ENCODE data around the gene MYMX.

The MYMX gene

DNA sequence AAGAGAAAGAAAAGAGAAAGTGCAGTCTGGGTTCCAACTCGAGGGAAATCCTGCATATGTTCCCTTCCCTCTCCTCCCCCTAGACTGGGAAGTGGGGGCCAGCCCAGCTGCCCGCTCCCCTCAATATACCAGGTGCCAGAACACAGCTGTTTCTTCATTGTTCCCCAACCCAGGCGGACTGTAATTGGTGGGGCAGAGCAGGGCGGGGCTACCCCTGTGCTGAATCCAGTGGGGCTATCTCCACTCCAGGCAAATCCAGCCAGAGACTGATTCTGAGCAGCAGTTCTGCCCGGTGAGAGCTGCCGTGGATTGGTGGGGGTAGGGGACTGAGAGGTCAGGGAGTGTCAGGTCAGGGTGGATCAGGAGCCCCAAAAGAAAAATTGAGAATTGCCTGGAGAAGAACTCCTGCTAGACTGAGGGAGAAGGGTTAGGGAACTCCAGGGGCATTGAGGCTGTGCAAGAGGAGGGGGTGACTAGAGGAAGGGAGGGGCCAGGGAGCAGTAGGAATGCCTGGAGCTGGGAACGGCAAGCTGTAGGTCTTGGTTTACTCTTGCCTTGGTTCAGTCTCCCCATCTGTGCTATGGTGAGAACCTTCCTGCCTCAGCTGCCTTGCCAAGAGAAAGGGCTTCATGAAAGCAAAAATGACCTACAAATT lies at the start of gene MYMX:
TSS of gene MYMX (plus strand) at position 250 of the 655 bp plus-strand sequence. CDS start 546 bp downstream, outside the sequence.
- TF ChIP-seq GATA1 (IDR thresholded peaks at IDR 0.05; ENCODE audit: low read depth, low read length) (no peak), POLR2A (IDR thresholded peaks at IDR 0.05; ENCODE audit: low read length) (no peak)
- DNase-seq, result peak in 1 of 2 experiments; percentile 29

DNA sequence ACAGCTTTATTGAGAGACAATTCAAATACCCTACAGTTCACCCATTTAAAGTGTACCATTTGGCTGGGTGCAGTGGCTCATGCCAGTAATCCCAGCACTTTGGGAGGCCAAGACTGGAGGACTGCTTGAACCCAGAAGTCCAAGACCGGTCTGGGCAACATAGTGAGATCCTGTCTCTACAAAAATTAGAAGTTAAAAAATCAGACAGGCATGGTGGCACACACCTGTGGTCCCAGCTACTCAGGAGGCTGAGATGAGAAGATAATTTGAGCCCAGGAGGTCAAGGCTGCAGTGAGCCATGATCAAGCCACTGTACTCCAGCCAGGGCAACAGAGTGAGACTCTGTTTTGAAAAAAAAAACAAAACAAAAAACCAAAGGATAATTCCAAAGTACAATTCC lies 49.2 kb upstream of the MYMX start:
- DNase-seq, result no peak
- TF ChIP-seq GATA1 (IDR thresholded peaks at IDR 0.05; ENCODE audit: low read depth, low read length), result no peak
- TF ChIP-seq POLR2A (IDR thresholded peaks at IDR 0.05; ENCODE audit: low read length), result no peak

- DNase-seq, result no peak
- TF ChIP-seq POLR2A (IDR thresholded peaks at IDR 0.05; ENCODE audit: low read length) (no peak), GATA1 (IDR thresholded peaks at IDR 0.05; ENCODE audit: low read depth, low read length) (no peak)
Measured at GRCh38 chr6:44169154-44169553, 47.6 kb upstream of the MYMX start.

- DNase-seq, result peak in 1 of 2 experiments; percentile 18
- TF ChIP-seq GATA1 (IDR thresholded peaks at IDR 0.05; ENCODE audit: low read depth, low read length), result no peak
- TF ChIP-seq POLR2A (IDR thresholded peaks at IDR 0.05; ENCODE audit: low read length), result no peak
Measured at GRCh38 chr6:44169886-44170570, 46.7 kb upstream of the MYMX start.

DNA sequence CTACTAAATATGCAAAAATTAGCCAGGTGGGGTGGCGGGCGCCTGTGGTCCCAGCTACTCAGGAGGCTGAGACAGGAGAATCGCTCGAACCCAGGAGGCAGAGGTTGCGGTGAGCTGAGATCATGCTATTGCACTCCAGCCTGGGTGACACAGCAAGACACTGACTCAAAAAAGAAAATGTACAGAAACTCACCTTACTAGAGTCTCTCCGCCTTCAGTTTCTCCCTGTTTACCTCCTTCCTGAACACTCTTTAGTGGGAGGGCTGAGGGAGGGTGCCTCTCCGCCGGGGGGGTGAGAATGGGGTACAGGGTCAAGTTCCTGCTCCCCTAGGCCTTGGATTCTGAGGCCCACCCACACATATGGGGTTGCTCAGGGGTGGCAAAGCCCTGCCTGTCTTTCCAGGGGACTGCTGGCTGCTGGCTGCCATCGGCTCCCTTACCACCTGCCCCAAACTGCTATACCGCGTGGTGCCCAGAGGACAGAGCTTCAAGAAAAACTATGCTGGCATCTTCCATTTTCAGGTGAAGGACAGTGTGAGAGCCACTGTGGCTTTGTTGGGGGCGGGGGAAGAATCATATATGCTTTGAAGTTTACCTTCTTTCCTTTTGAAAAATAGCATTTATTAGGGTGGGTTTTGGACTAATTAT lies 44.7 kb upstream of the MYMX start:
- TF ChIP-seq GATA1 (IDR thresholded peaks at IDR 0.05; ENCODE audit: low read depth, low read length) (no peak), POLR2A (IDR thresholded peaks at IDR 0.05; ENCODE audit: low read length) (no peak)
- no peak for DNase-seq

DNA sequence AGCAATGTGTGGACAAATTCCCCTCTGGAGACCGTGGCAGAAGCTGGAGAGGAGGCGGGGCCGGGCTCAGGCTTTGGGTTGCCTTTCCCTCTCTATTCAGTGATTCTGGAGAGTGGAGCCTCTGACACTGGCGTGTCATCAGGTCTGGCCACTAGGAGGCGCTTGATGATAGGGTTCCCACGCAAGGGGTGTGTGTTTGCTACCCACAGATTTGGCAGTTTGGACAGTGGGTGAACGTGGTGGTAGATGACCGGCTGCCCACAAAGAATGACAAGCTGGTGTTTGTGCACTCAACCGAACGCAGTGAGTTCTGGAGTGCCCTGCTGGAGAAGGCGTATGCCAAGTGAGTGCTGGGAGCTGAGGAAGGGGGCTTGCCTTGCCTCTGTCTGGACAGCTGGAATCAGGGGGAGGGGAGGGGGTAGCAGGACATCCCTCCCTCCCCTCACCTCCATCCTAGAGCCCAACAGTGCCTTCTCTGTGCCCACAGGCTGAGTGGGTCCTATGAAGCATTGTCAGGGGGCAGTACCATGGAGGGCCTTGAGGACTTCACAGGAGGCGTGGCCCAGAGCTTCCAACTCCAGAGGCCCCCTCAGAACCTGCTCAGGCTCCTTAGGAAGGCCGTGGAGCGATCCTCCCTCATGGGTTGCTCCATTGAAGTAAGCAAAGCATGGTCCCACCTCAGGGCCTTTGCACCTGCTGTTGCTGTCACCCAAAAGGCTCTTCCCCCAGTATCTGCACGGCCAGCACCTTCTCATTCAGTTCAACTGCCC lies 43.8 kb upstream of the MYMX start:
- DNase-seq, result peak; percentile 77 to 87
- TF ChIP-seq GATA1 (IDR thresholded peaks at IDR 0.05; ENCODE audit: low read depth, low read length), result no peak
- no peak for TF ChIP-seq POLR2A (IDR thresholded peaks at IDR 0.05; ENCODE audit: low read length)

DNA sequence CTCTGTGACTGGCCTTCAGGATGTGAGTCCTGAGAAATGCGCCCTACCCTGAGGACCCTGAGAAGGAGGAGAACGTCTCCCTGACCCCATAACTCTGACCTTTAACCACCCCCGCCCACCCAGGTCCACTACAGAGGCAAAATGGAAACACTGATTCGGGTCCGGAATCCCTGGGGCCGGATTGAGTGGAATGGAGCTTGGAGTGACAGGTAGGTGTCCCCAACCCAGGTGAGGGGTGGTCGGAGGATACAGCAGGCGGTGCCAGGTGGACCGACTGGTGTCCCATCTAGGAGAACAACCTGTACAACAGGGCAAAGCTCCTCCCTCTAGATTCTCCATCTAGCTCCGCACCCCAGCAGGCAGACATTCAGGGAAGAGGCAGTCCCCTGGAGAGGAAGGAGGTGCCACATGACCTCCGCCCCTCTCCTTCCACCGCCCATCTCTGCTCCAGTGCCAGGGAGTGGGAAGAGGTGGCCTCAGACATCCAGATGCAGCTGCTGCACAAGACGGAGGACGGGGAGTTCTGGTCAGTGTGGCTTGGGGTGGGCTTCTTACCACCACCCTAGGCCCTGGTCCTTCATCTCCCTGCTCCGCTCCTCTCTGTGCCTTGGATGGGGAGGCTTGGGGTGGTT lies 40.5 kb upstream of the MYMX start:
- no peak for TF ChIP-seq POLR2A (IDR thresholded peaks at IDR 0.05; ENCODE audit: low read length)
- TF ChIP-seq GATA1 (IDR thresholded peaks at IDR 0.05; ENCODE audit: low read depth, low read length), result no peak
- DNase-seq, result no peak

- TF ChIP-seq POLR2A (IDR thresholded peaks at IDR 0.05; ENCODE audit: low read length) (no peak), GATA1 (IDR thresholded peaks at IDR 0.05; ENCODE audit: low read depth, low read length) (no peak)
- DNase-seq, result no peak
Measured at GRCh38 chr6:44176762-44177509, 39.8 kb upstream of the MYMX start.

DNA sequence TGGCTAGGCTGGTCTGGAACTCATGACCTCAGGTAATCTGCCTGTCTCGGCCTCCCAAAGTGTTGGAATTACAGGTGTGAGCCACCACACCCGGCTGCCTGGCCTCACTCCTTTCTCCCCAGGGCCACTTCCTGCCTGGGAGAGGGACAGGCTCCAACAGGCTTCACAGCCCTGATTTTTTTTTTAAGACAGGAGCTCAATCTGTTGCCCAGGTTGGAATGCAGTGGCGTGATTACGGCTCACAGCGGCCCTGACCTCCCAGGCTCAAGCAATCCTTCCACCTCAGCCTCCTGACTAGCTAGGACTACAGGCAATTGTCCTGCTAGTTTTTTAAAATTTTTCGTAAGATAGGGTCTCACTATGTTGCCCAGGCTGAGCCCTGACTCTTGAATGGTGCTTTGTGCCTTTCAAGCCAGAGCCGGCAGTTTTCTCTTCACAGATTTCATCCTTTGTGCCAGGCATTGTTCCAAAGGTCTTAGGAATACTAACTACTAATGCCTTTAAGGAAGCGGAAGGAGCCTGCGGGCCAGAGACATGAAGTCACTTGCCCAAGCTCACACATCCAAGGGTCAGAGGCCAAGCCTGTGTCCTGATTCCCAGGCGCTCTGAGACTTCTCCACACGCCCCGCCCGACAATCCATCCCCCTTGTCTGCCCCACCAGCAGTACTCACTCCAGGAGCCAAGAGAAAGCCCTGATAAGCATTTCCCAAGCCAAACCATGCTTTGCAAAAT lies 38.9 kb upstream of the MYMX start:
- TF ChIP-seq POLR2A (IDR thresholded peaks at IDR 0.05; ENCODE audit: low read length) (no peak), GATA1 (IDR thresholded peaks at IDR 0.05; ENCODE audit: low read depth, low read length) (no peak)
- no peak for DNase-seq

DNA sequence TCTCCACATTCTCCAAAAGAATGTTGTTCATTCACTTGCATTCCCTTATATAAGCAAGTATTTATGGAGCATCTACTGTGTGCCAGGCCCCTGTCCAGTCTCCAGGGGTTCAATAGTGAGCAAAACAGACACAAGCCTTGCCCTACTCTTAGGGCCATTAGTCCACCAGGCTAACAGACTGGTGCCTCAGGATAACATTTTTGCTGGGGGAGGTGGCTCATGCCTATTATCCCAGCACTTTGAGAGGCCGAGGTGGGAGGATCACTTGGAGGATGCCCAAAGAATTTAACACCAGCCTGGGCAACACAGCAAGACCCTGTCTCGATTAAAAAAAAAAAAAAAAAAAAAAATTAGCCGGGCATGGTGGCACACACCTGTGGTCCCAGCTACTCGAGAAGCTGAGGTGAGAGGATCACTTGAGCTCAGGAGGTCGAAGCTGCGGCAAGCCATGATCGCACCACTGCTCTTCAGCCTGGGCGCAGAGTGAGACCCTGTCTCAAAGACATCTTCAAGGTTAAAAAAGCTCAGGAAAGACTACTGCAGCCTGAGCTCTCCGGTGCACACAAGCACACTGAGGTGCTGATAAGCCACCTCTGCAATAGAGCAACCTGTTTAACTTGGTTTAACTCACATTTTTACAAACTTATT lies 38.2 kb upstream of the MYMX start:
- TF ChIP-seq GATA1 (IDR thresholded peaks at IDR 0.05; ENCODE audit: low read depth, low read length), result no peak
- TF ChIP-seq POLR2A (IDR thresholded peaks at IDR 0.05; ENCODE audit: low read length), result no peak
- DNase-seq, result no peak

GRCh38 chr6:44179072-44179536 lies 37.6 kb upstream of the MYMX start:
- no peak for DNase-seq

GRCh38 chr6:44179648-44180047 lies 37.1 kb upstream of the MYMX start:
- DNase-seq, result no peak
- TF ChIP-seq POLR2A (IDR thresholded peaks at IDR 0.05; ENCODE audit: low read length) (no peak), GATA1 (IDR thresholded peaks at IDR 0.05; ENCODE audit: low read depth, low read length) (no peak)

More at GRCh38 chr6:44179072-44179536, 37.6 kb upstream of the MYMX start:
- TF ChIP-seq POLR2A (IDR thresholded peaks at IDR 0.05; ENCODE audit: low read length), result no peak
- TF ChIP-seq GATA1 (IDR thresholded peaks at IDR 0.05; ENCODE audit: low read depth, low read length), result no peak
